HG03097 (cell line): ENCODE measurements around the gene FASTKD1.
"Not testable (repeated sequence)": the region's sequence is repeated elsewhere in the genome, so short reads cannot be mapped to it uniquely, and the experiment has no call there.

Experiments used
- ATAC-seq: cut with Tn5 transposase; IDR thresholded peaks from one replicate; pipeline ENCODE4 v1.9.1; 2021; ENCODE audit not compliant: unreplicated experiment, low FRiP score

FASTKD1 gene

GRCh38 chr2:169571571-169571970 lies 2.1 kb downstream of the FASTKD1 start:
- ATAC-seq = no peak

GRCh38 chr2:169570752-169571151 lies 2.9 kb downstream of the FASTKD1 start:
- ATAC-seq = not testable (repeated sequence)

- no peak for ATAC-seq
These were observed 3.7 kb downstream of the FASTKD1 start for GRCh38 chr2:169569948-169570347.

GRCh38 chr2:169565686-169566085 lies 8.0 kb downstream of the FASTKD1 start:
- ATAC-seq = no peak

GRCh38 chr2:169562519-169562918 lies 11.1 kb downstream of the FASTKD1 start:
- no peak for ATAC-seq

GRCh38 chr2:169562084-169562483 lies 11.6 kb downstream of the FASTKD1 start:
- ATAC-seq = not testable (repeated sequence)

GRCh38 chr2:169561364-169561763 lies 12.3 kb downstream of the FASTKD1 start:
- ATAC-seq = no peak

GRCh38 chr2:169546756-169547155 lies 26.9 kb downstream of the FASTKD1 start:
- ATAC-seq = no peak

GRCh38 chr2:169542433-169542832 lies 31.2 kb downstream of the FASTKD1 start:
- ATAC-seq = no peak

GRCh38 chr2:169540146-169540545 lies 33.5 kb downstream of the FASTKD1 start:
- no peak for ATAC-seq

- not testable (repeated sequence) for ATAC-seq
These were observed 34.2 kb downstream of the FASTKD1 start for GRCh38 chr2:169539460-169539859.

GRCh38 chr2:169528271-169528701 lies 45.4 kb downstream of the FASTKD1 start:
- ATAC-seq = peak; percentile 65

- no peak for ATAC-seq
These were observed 47.2 kb downstream of the FASTKD1 start for GRCh38 chr2:169526451-169526850.

- no peak for ATAC-seq
These were observed 48.2 kb downstream of the FASTKD1 start for GRCh38 chr2:169525434-169525833.

GRCh38 chr2:169523681-169524080 lies 50.0 kb downstream of the FASTKD1 start:
- no peak for ATAC-seq

- ATAC-seq = no peak
These were observed 52.8 kb downstream of the FASTKD1 start for GRCh38 chr2:169520896-169521295.

- not testable (repeated sequence) for ATAC-seq
These were observed 57.1 kb downstream of the FASTKD1 start for GRCh38 chr2:169516488-169516995.

- ATAC-seq = not testable (repeated sequence)
These were observed 58.9 kb downstream of the FASTKD1 start for GRCh38 chr2:169514758-169515157.

GRCh38 chr2:169513926-169514325 lies 59.7 kb downstream of the FASTKD1 start:
- ATAC-seq = no peak

GRCh38 chr2:169513094-169513493 lies 60.6 kb downstream of the FASTKD1 start:
- no peak for ATAC-seq

- no peak for ATAC-seq
These were observed 61.1 kb downstream of the FASTKD1 start for GRCh38 chr2:169512525-169512924.

- no peak for ATAC-seq
These were observed 61.8 kb downstream of the FASTKD1 start for GRCh38 chr2:169511818-169512217.

GRCh38 chr2:169510496-169510895 lies 63.2 kb downstream of the FASTKD1 start:
- ATAC-seq = no peak
